ENCODE results near the gene RASEF.

The RASEF gene

DNA sequence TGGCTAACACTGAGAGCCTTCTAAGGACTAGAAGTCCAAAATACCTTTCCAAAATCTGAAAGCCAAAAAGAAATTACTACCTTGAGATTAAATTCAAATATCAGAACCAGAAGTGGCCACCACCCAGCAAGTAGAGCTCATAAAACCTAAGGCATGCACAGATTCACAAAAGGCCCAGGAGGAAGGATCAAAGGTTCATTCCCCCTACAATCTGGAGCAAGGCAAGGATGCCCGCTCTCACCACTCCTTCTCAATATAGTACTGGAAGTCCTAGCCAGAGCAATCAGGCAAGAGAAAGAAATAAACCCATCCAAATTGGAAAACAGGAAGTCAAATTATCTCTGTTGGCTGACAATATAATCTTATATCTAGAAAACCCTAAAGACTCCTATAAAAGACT lies 6.0 kb downstream of the RASEF start:
- no peak for DNase-seq (ENCODE audit: low read depth in 2 of 2)

DNA sequence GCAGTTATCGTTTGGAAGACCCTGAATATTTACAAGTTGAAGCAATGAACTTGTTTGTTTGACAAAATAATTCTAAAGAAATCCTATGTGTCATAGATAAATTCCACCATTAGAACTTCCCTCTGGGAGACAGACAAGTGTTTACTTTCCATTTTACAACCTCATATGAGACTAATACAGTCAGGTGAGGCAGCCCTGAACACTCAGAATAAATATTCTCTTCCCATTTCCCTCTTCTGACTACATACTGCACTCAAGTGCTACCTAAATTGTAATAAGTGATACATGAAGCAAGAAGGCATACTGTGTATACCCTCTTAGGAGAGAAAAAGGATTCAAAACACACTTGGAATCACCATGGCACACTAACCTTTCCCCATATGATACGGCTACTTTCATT lies 6.8 kb downstream of the RASEF start:
- DNase-seq (ENCODE audit: low read depth in 2 of 2) = no peak

DNA sequence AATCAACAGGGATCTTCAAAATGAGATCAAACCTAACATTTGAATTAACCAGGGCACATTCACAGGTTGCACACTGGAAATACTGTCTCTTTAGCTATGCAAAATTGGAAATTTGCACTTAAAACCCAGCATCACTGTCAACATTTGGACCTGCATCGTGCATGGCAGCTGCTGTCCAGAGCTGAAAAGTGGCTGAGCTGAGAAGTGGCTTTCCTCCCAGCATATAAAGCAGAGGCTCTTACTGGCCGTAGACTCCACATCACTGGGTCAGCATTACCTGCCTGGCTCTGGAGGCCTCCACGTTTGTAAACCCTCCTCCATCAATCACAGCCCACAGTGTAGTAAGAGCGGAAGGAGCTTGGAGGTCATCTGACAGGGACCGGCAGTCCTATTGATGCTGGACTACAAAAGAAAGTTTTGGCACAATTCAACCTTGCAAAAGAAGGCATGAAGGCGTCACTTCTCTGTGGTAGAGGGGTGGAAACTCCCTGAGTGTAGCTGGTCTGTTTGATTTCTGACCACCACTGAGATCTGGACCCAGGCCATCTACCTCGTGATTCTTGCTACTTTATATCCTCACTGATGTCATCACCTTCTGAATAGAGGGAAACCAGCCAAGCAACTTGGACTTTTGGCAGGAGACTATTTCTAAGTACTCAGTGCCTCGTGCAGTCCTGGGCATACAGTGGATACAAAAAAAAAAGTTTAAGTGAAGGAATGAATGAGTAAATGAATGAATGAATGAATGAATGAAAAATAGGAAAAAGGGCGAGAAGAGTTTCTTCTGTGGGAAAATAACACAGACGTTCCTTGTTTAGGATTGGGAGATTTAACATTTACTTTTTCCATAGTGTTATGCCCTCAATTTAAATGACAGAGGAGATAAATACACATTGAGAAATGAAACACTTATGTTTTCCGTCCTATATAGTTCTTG lies 14.8 kb downstream of the RASEF start:
- DNase-seq (ENCODE audit: low read depth in 2 of 2) = no peak

DNA sequence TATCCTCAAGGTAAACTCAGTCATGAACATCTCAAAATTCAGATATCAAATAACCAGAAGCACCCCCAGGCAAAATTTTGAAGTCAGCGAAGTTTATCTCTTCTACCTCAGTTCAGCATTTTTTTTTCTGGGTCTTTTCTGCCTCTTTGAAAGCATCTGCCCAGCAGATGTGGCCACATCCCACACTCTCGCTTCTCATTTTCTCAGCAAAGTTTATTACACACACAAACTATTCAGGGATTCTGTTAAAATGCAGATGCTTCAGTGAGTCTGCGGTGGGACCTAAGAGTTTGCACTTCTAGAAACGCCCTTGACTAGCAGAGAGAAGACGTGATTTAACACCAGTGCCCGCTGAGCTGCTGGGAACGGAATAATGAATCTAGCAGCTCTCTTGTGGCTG lies 19.3 kb downstream of the RASEF start:
- no peak for DNase-seq (ENCODE audit: low read depth in 2 of 2)

DNA sequence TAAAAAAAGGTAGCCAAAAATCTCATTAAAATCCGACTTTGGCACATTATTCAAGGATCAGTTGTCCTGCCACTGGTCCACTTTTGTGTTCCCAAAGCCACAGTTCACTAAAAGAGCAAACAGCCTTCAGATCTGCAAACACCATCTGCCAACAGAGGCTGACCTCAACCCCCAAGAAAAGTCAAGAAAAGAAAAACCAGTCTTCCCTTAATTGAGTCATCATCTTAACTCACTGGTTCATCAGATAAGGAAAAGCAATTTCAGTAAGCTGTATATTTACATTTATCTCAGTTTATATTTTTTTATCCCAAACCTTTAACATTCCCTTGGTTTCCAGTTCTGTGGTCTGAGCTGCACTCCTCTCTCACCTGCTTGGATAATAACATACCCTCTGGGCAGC lies 21.2 kb downstream of the RASEF start:
- DNase-seq (ENCODE audit: low read depth in 2 of 2) = no peak

DNA sequence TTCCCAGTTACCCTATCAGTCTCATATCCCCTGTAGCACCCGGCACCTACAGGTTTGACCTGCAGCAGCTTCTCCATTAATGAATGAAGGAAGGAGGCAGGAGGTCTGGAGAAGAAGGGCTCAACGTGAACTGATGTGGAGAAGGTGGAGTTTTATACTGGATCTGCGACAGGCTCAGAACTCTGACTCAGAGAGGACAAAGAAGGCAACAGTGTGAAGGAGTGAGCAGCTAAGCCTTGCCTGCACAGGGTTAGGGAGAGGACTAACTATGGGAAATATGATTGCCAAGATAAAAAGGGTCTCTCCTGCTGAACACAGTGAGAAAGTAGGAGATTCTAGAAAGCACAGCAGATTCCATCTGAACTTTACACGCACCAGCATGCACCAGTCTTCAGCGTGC lies 23.6 kb downstream of the RASEF start:
- no peak for DNase-seq (ENCODE audit: low read depth in 2 of 2)

DNA sequence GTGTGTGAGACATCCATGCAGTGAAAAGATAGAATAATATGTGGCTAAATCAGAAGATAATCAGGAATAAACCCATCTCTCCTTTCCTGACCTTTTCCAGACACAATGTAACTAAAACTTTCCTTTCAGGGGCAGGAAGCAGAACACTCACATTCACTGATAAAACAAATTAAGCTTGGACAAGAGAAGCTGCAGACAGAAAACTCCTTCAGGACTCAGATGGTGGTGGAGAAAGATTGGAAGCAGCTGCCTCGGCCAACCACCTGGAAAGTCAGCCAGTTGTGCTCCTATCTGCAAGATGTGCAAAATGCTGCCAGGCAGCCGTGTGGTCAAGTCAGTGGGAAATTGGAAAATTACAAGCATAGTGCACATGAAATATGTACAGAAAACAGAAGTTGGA lies 26.9 kb downstream of the RASEF start:
- DNase-seq (ENCODE audit: low read depth in 2 of 2) = no peak

DNA sequence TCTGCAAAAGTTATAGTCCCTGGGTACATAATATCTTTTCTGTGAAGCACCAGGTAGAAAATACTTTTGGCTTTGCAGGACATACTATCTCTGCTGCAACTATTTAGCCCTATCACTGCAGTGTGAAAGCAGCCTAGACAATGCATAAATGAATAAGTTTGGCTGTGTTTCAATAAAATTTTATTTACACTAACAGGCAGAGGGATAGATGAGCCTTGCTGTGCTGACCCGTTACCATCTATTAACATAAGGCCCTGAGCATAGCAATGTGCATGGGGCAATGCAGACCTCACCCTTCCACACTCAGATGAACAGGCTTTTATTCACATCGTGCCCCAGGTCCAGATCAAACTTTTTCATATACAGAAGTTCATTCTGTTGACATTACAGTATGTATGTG lies 27.8 kb downstream of the RASEF start:
- no peak for DNase-seq (ENCODE audit: low read depth in 2 of 2)

DNA sequence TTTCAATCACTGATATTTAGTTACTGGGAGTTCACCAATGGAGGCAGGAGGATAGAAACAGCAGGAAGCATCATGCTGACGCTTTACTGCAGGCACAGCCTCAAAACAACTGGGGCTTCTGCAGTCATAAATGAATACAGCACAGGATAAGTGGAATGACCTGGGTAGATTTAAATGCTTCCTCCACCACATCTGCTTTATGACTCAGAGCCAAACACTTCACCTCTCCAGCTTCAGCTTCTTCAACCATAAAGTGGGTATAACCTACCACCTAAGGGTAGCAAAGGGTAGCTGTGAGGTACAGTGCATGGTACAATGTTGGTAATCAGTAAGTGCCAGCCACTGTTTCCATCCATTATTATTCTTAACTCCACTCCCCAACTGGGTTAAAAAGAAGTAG lies 28.4 kb downstream of the RASEF start:
- DNase-seq (ENCODE audit: low read depth in 2 of 2) = no peak

DNA sequence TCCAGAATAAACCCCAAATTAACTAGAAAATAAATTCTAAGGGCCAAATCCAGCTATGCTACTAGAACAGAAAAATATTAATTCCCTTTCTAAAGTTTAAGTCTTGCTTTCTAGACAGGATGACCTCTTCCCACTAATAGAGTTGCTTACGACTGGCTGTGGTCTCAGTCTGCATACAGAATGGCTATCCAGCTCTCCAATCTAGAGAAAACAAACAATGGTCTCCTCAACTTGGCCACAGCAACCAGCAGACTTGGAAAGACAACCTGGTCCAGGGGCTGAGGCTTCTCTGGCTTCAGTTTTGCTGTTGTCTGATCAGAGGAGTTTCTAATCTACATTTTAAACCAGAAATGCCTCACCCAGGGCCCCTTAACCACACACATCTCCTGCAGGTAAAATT lies 28.9 kb downstream of the RASEF start:
- no peak for DNase-seq (ENCODE audit: low read depth in 2 of 2)

DNA sequence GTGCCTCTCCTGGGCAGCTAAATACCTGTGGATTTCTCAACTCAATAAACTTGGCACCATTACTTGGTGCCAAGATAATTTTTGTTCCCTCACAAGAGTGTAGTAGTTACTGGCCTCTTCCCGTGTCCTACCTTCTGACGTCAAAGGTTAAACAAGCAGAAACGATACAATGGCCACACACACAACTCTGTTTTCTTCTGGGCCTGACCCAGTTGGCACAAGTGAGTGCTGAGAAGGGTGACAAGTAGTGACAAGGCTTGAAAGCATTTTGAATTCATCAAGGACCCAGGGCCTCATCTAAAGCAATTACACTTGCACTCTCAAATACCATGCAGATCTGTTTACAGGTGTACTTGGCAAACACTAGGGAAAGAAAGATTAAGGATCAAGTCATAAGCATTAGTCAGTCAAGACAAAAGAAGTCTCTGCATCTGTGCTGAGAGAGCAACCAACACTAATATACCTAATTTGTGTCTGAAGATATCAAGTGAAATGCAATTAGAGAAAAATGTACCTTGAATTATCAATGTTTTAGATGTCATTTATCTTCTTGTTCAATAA lies 30.8 kb downstream of the RASEF start:
- DNase-seq (ENCODE audit: low read depth in 2 of 2) = no peak

DNA sequence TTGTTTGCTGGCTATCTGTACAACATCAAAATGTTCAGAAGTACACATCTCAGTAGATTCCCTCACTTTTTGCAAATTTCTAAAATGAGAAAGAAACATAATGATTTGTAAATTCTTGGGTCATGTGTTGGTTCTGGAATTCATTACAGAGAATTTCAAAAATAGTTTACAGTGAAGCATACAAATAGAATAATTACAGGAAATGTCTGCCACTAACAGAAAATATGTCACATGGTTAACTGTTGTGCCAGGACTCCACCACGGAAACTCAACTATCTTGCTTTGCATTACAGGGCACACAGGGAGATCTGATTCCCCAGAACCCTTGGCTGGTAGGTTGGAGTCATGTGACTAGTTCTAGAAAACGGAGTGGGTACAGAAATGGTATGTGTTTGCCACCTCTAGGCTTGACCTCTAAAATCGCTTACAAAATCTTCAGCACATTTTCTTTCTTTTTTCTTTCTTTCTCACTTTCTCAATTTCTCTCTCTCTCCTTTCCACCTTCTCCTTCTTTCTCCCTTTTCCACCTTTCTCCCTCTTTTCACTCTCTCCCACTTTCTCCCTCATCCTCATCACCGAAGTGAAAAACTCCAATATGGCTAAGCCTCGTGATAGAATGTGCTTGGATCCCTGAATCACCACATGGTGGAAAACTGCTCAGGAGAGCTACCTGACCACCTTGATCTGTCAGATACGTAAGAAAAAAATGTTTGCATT lies 32.4 kb downstream of the RASEF start:
- no peak for DNase-seq (ENCODE audit: low read depth in 2 of 2)

DNA sequence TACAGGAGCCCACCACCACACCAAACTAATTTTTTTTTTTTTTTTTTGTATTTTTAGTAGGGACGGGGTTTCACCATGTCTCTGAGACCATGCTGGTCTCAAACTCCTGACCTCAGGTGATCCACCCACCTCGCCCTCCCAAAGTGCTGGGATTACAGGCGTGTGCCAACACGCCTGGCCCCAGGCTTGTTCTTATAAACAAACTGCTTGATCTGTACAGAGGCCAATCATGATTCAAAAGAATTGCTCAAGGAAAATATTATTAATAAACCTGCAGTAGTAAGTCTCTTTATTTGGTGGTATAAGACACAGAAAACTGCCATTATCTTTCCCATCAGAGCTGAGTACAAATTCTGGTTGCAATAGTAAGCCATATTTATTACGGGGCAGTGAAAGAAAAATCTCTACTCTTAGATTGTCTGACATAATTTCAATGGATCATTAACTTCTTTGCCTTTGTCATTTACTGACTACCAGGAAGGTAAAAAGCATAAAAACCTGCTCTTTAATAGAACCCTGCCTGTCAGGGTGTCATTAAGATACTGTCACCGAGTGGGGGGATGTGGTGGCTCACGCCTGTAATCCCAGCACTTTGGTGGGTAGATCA lies 33.3 kb downstream of the RASEF start:
- no peak for DNase-seq (ENCODE audit: low read depth in 2 of 2)

DNA sequence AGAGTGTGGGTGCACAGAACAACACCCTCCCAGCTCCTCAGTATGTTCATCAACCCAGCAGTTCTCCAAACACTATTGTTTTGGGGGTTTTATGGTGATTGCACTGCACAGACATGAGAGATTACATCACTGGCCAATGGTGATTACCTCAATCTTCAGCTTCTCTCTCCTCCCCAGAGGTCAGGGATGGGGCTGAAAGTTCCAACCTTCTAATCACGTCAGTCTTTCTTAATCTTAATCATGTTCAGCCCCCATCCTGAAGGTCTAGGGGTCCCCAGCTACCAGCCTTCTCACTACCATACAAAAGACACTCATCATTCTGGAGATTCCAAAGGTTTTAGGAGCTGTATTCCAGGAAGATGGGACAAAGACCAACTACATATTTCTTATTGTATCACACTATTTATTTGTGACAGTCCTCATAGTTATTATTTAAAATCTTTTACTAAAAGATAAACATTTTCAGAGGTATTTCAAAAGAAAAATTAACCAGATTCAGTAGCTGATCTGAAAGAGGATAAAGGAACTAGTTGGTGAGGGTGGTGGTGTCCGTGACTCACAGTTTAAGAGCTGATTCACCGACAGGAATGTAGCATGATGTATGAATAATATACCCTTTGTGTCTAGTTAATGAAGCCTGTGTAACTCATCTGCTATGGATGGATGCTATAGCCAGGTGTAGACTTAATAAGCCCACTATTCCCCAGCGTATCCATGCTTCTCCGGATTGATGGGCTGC lies 35.6 kb downstream of the RASEF start:
- DNase-seq (ENCODE audit: low read depth in 2 of 2) = no peak

DNA sequence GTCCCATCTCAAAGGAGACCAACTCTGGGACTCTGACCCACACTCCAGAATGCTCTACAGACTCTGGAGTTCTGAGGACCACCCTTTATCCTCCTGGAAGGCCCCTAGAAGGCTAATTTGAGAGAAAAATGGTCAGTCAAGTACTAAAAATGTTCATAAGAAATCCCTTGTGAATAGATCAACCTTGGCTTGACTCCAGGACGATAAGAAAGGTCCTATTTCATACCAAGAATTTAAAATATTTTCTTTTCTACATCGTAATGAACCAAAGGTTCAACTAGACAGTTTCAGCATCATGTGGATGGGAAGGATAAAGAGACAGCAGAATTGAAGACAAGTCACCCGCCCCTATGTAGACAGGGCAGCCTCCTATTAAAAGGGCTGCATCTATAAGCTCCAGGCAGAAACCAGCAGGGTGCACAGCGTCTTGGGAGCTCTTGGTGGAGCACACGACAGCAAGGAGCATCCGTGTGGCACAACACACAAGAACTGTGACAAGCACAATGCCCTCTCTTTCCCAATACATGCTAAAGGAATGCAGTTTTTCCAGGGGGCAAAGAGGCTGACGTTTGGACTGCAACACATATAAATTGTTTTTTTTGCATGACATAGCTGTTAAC lies 38.3 kb downstream of the RASEF start:
- DNase-seq (ENCODE audit: low read depth in 2 of 2) = no peak

DNA sequence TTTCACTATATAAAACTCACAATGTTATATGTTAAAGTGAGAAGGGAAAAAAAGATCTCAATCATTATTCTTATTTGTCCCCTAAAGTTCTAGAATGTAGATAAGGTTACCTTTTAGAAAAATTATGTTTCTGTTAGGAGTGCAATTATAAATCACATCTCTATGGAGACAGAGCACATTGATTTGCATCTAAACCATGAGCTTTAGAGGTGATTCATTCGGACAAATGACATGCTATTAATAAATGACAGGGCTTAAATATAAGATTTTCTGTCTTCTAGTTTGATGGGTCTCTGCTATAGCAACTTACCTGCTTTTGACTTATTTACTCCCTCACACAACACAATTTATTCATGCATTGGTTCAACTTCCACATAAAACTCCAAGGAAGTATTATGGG lies 39.8 kb downstream of the RASEF start:
- DNase-seq (ENCODE audit: low read depth in 2 of 2) = no peak

DNA sequence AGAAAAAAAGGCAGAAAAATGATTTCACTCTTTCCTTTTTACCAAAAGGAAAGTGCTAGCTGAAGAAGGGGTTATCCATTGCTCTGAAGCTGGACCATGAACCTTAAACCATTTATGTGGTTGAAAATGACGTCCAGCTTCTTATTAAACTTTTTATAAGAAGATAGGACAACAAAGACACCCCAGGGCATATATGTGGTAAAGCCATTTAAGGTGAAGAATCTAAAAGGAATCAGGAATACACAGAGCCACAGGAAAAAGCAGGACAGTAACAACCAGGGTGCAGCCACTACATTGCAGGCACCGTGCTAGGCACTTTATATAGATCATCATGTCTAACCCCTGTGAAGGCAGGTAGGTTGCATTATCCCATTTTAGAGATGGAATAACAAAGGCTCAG lies 42.1 kb downstream of the RASEF start:
- DNase-seq (ENCODE audit: low read depth in 2 of 2) = no peak

DNA sequence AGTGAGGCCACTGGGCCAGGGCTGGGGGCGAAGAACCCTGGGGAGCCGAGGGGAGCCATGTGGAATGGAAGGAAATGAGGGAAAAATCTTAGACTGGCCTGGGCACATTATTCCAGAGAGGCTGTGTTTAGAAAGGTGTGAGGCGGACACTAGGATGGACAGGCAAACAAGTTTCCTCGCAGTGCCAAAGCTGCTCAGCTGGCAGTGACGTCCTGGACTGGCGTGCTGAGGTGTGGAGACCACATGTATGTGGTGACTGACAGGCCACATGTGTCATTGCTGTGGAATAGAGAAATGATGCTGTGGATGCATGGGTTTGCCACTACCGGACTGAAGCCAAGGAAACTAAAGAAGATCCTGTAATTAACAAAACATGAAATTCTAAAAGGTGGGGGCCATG lies 42.6 kb downstream of the RASEF start:
- no peak for DNase-seq (ENCODE audit: low read depth in 2 of 2)

DNA sequence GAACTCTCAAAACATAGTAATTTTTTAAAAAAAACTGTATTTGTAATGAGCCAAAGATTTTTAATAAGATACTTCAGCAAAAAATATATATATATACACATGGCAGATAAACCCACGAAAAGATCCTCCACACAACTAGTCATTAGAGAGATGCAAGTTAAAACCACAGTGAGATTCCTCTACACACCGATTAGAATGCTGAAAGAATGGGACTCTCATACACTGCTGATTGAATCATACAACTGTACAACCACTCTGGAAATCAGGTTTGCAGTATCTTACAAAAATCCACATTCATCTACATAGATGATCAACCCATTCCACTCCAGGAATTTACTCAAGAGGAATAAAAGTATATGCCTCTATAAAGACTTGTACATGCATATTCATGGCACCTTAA lies 43.7 kb downstream of the RASEF start:
- DNase-seq (ENCODE audit: low read depth in 2 of 2) = no peak

DNA sequence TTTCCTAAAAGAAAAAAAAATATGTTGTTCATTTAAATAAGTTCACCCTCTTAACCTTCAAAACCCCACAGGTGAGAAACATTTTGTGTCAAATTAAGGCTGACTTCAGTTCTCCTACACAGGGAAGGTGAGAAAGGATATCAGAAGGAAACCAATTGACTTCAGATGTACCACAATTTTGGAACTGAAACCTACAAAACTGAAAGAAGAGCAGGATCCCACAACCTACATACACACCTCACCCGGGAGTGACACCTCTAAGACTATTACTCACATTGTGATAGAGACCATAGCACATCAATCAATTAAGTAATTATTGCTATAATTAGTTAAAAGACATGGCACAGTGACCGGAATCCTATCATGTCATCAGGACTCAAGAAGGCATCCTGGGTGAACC lies 47.0 kb downstream of the RASEF start:
- no peak for DNase-seq (ENCODE audit: low read depth in 2 of 2)

DNA sequence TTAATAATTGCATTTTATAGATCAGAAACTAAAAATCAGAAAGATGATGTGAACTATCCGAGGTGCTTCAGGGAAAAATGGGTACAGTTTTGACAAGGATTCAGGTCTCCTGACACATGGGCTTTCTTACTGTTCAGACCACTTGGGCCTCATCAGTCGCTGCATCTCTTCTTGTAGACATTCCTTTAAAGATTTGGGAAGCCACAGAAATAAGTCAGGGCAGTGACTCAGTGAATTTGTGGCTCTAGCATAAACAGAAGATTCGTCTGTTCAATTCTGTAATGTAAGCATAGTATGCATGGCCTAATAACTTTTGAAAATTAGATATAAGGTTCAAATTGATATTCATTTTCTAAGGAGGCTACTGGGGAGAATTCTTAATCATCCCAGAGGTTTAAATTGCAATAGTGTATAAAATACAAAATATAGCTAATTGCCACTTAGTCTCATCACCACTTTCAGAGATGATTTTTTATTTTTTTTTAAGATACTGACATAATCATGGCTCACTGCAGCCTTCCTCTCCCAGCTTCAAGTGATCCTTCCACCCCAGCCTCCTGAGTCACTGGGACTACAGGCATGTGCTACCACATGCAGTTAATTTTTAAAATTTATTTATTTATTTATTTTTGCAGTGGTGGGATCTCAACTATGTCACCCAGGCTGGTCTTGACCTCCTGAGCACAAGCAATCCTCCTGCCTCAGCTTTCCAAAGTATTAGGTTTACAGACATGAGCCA lies 48.9 kb downstream of the RASEF start:
- DNase-seq (ENCODE audit: low read depth in 2 of 2) = no peak
